OCI-LY1 (cell line): ENCODE data around the gene RNF138.

Experiments used
- EZH2 ChIP-seq: fragments of 200-600 bp; sonication (generic), shearing (Covaris generic); IDR thresholded peaks from 2 replicates; pipeline ENCODE4 v1.8.0; 2017; ENCODE audit warnings: borderline replicate concordance, mixed run types, mild to moderate bottlenecking, antibody characterized with exemption, low read length, moderate library complexity, mixed read lengths
- TF ChIP-seq, protein P1 (sequence below): fragments of 200-600 bp; sonication (generic), shearing (Covaris generic); IDR thresholded peaks from 2 replicates; pipeline ENCODE4 v1.5.1; 2017; ENCODE audit warnings: mild to moderate bottlenecking, antibody characterized with exemption, low read length, moderate library complexity, mixed read lengths

DNA sequence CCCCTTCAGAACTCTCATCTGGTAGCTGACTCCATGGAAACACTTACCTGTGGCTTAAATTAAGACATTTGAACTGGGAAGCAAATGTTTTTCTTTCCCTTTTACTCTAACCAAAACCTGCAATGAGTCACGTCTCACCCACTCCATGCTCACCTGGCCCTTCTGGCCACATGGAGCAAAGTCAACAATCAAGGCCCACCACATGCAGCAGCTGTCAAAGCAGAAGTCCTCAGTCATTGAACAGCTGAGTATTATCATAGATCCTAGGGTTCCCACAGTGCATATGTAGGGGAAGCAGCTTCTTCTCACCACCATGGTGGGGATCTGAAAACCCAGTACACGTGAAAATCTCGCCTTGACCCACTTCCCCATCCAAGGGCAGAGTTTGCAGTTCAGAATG lies 85.9 kb downstream of the RNF138 start:
- TF ChIP-seq, protein P1, sequence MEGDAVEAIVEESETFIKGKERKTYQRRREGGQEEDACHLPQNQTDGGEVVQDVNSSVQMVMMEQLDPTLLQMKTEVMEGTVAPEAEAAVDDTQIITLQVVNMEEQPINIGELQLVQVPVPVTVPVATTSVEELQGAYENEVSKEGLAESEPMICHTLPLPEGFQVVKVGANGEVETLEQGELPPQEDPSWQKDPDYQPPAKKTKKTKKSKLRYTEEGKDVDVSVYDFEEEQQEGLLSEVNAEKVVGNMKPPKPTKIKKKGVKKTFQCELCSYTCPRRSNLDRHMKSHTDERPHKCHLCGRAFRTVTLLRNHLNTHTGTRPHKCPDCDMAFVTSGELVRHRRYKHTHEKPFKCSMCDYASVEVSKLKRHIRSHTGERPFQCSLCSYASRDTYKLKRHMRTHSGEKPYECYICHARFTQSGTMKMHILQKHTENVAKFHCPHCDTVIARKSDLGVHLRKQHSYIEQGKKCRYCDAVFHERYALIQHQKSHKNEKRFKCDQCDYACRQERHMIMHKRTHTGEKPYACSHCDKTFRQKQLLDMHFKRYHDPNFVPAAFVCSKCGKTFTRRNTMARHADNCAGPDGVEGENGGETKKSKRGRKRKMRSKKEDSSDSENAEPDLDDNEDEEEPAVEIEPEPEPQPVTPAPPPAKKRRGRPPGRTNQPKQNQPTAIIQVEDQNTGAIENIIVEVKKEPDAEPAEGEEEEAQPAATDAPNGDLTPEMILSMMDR: no peak
- TF ChIP-seq EZH2: no peak
